NCI-H510A (cell line): ENCODE data around the gene CCDC61.

Experiments used
- DNase-seq: peaks from one replicate; lab custom pipeline; 2025; lab: John Stamatoyannopoulos, UW

CCDC61 gene

GRCh38 chr19:46042252-46042883 is 47.1 kb downstream of the CCDC61 start:
- no peak for DNase-seq

- no peak for DNase-seq
Measured at GRCh38 chr19:46043519-46043918, 48.3 kb downstream of the CCDC61 start.

- no peak for DNase-seq
Measured at GRCh38 chr19:46049597-46049996, 54.3 kb downstream of the CCDC61 start.

GRCh38 chr19:46052896-46053295 is 57.6 kb downstream of the CCDC61 start:
- no peak for DNase-seq

- DNase-seq: no peak
Measured at GRCh38 chr19:46056536-46056935, 61.3 kb downstream of the CCDC61 start.

GRCh38 chr19:46058778-46059177 is 63.5 kb downstream of the CCDC61 start:
- no peak for DNase-seq

- DNase-seq: no peak
Measured at GRCh38 chr19:46060012-46060411, 64.7 kb downstream of the CCDC61 start.

GRCh38 chr19:46063201-46063600 is 67.9 kb downstream of the CCDC61 start:
- no peak for DNase-seq

- DNase-seq: no peak
Measured at GRCh38 chr19:46065486-46066071, 70.3 kb downstream of the CCDC61 start.

GRCh38 chr19:46066471-46066870 is 71.2 kb downstream of the CCDC61 start:
- DNase-seq: no peak

- DNase-seq: no peak
Measured at GRCh38 chr19:46067691-46068090, 72.4 kb downstream of the CCDC61 start.
